Small intestine (tissue), 7 donors: Measurements from ENCODE around the gene LBP. TPM values are rescaled to one million over a fixed set of nuclear protein-coding genes. Genes with fewer than 3 reads are reported as not detected.
"Not testable (repeated sequence)": the region's sequence is repeated elsewhere in the genome, so short reads cannot be mapped to it uniquely, and the experiment has no call there.

Source experiments
- DNase-seq, 2 donors: peaks; one replicate each; pipeline versions ENCODE4 v3.0.0 to v3.0.0-alpha.2; 2013
- FAIRE-seq: peaks from 2 replicates; lab custom pipeline; 2012; peaks lifted over from hg19 to GRCh38; lab: Jason Lieb, UNC
- H3K27ac ChIP-seq, 3 donors: one replicate each; pipeline ENCODE4 v1.5.1; 2013; ENCODE audit warnings: low read length in 2 of 3, mild to moderate bottlenecking in 2 of 3, control low read depth in 1 of 3, inconsistent platforms in 1 of 3, low read depth in 1 of 3, moderate library complexity in 1 of 3
- H3K27me3 ChIP-seq, 3 donors: one replicate each; pipeline ENCODE4 v1.6.1; 2013; ENCODE audit warnings: low read length in 3 of 3, inconsistent platforms in 1 of 3; ENCODE audit not compliant: control insufficient read depth in 3 of 3, insufficient read depth in 3 of 3
- H3K36me3 ChIP-seq, 3 donors: one replicate each; pipeline ENCODE4 v1.6.1; 2013; ENCODE audit warnings: low read length in 3 of 3, inconsistent platforms in 1 of 3, low read depth in 1 of 3, mild to moderate bottlenecking in 1 of 3, moderate library complexity in 1 of 3; ENCODE audit not compliant: control insufficient read depth in 3 of 3, insufficient read depth in 2 of 3
- H3K4me1 ChIP-seq, 3 donors: one replicate each; pipeline ENCODE4 v1.6.1; 2013; ENCODE audit warnings: low read length in 2 of 3, inconsistent platforms in 1 of 3, low read depth in 1 of 3, mild to moderate bottlenecking in 1 of 3, moderate library complexity in 1 of 3; ENCODE audit not compliant: control insufficient read depth in 3 of 3, insufficient read depth in 2 of 3
- H3K4me3 ChIP-seq, 3 donors: one replicate each; pipeline ENCODE4 v1.5.1; 2013; ENCODE audit warnings: low read length in 3 of 3, control low read depth in 1 of 3, inconsistent platforms in 1 of 3, low read depth in 1 of 3, mild to moderate bottlenecking in 1 of 3, moderate library complexity in 1 of 3
- H3K9me3 ChIP-seq, 2 donors: one replicate each; pipeline ENCODE4 v1.6.1; 2013; ENCODE audit warnings: low read depth in 1 of 2, low read length in 1 of 2; ENCODE audit not compliant: control insufficient read depth in 2 of 2, insufficient read depth in 1 of 2
- WGBS, 3 donors: extraction: QIAGEN DNeasy Blood & Tissue Kit; methylation state at CpG; one replicate each; pipeline ENCODE4 v1.1.7; 2013; 5-methylcytosine and 5-hydroxymethylcytosine counted together
- polyA plus RNA-seq, 4 donors: library from polyadenylated mRNA; stranded (reverse) in 3 of 4; unstranded in 1 of 4; fragments of 200-250 nt in 3 of 4; fragments of 120-200 nt in 1 of 4; gene quantifications; one replicate each; pipeline versions ENCODE4 v1.2.1 to v1.2.3, GENCODE V29; 2013
- donor health status: healthy with polysubstance abuse.
- donor health status: control.
- donor health status: control.
- donor health status: Bipolar disorder and iron deficiency.
- donor health status: healthy.

Gene LBP
- polyA plus RNA-seq, 4 donors: 0.49 TPM; not detected in 3

GRCh38 chr20:38402816-38403215 is 56.5 kb downstream of the LBP start:
- H3K4me3 ChIP-seq: no peak overlapping the region
- H3K36me3 ChIP-seq: no peaks in the 10 kb centered on the region
- no peaks in the 10 kb centered on the region for H3K4me1 ChIP-seq
- peaks cover 0 to 2% (median 0%) of the 10 kb centered on the region in 3 donors for H3K27me3 ChIP-seq
- WGBS, 3 donors: 83 to 90% (median 83%) methylated on average over 8 of the region's 8 CpGs
- DNase-seq (no peak), FAIRE-seq (no peak)
- H3K27ac ChIP-seq: no peak overlapping the region
- peaks cover 0 to 2% of the 10 kb centered on the region in 2 donors for H3K9me3 ChIP-seq

DNA sequence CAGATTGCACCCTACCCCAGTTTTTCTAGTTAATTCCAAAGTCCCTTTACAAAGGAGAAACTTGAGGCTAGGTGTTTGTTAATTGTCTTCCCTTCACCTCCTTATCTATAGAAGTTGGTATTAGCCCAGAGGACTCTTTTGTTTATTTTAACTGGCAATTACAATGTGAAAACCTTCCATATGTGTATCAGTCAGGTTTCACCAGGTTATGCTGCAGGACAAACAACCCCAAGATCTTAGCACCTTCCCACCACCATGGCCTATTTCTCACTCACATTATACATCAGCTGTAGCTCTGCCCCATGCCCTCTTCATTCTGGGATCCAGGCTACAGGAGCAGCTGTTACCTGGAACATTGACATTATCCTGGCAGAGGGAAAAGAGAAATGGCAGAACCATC is 57.7 kb downstream of the LBP start:
- peaks cover 0 to 2% of the 10 kb centered on the region in 2 donors for H3K9me3 ChIP-seq
- DNase-seq (no peak), FAIRE-seq (no peak)
- no peak overlapping the region for H3K4me3 ChIP-seq
- no peak overlapping the region for H3K27ac ChIP-seq
- no peaks in the 10 kb centered on the region for H3K4me1 ChIP-seq
- no peaks in the 10 kb centered on the region for H3K36me3 ChIP-seq
- peaks cover 0 to 2% (median 0%) of the 10 kb centered on the region in 3 donors for H3K27me3 ChIP-seq

DNA sequence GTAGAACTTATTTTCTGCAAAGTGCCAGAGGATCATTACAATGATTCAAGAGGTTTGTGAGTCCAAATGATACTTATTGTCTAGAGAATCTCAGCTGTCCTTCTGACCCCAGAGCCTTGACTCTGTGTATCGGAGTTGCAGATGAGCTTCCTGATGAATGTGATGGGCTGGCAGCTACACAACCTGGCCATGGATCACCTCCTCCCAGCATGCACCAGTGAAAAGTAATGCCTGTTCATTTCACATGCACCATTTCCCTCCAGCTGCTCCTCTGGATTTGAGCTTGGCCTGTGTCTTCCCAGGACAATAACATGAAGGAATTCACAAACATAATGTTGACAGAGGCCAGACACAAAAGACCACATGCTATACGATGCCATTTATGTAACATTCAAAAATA is 58.9 kb downstream of the LBP start:
- DNase-seq (no peak), FAIRE-seq (no peak)
- no peak overlapping the region for H3K27ac ChIP-seq
- H3K36me3 ChIP-seq: no peaks in the 10 kb centered on the region
- 68 to 96% (median 81%) methylated on average over 2 of the region's 2 CpGs for WGBS, 3 donors
- no peak overlapping the region for H3K4me3 ChIP-seq
- H3K4me1 ChIP-seq: no peaks in the 10 kb centered on the region
- peaks cover 0 to 2% of the 10 kb centered on the region in 2 donors for H3K9me3 ChIP-seq
- H3K27me3 ChIP-seq: peaks cover 0 to 2% (median 0%) of the 10 kb centered on the region in 3 donors

DNA sequence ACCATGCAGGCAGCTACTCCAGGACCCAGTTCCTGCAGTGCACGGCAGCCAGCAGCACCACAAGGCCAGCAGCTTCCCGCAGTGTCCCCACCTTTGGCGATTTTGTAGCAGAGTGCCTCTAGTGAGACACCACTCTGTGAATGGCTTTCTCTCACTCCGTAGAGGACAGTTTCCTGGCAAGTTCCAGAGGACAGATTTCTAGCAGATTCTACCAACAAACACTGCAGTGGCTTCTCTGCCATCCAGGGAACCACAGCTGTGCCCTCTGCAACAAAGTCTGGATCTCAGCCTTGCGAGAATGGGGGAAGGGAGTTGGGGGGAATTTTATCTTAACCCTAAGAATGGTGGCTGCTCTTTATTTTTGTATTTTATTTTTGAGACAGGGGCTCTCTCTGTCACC is 60.2 kb downstream of the LBP start:
- Histone ChIP-seq H3K27ac (no peak overlapping the region), H3K4me1 (no peaks in the 10 kb centered on the region), H3K27me3 (peaks cover 0 to 2% (median 0%) of the 10 kb centered on the region in 3 donors), H3K4me3 (no peak overlapping the region), H3K9me3 (peaks cover 0 to 2% of the 10 kb centered on the region in 2 donors), H3K36me3 (no peaks in the 10 kb centered on the region)
- FAIRE-seq: no peak
- 92 to 98% (median 95%) methylated on average over 5 of the region's 5 CpGs for WGBS, 3 donors
- DNase-seq: no peak

- H3K27ac ChIP-seq: no peak overlapping the region
- 95 to 97% (median 95%) methylated on average over 23 to 29 of the region's 29 CpGs for WGBS, 3 donors
- H3K36me3 ChIP-seq: no peaks in the 10 kb centered on the region
- no peak overlapping the region for H3K4me3 ChIP-seq
- H3K27me3 ChIP-seq: peaks cover 0 to 2% (median 0%) of the 10 kb centered on the region in 3 donors
- DNase-seq: no peak
- no peak for FAIRE-seq
- H3K4me1 ChIP-seq: no peaks in the 10 kb centered on the region
- peaks cover 0 to 2% of the 10 kb centered on the region in 2 donors for H3K9me3 ChIP-seq
Observed at GRCh38 chr20:38407321-38407720, 61.0 kb downstream of the LBP start.

DNA sequence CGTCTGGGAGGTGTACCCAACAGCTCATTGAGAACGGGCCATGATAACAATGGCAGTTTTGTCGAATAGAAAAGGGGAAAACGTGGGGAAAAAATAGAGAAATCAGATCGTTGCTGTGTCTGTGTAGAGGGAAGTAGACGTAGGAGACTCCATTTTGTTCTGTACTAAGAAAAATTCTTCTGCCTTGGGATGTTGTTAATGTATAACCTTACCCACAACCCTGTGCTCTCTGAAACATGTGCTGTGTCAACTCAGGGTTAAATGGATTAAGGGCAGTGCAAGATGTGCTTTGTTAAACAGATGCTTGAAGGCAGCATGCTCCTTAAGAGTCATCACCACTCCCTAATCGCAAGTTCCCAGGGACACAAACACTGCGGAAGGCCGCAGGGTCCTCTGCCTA is 61.5 kb downstream of the LBP start:
- not testable (repeated sequence) for H3K4me3 ChIP-seq, DNase-seq, H3K36me3 ChIP-seq, H3K9me3 ChIP-seq, H3K27ac ChIP-seq, H3K4me1 ChIP-seq, H3K27me3 ChIP-seq, FAIRE-seq
- WGBS, 3 donors: 85 to 91% (median 88%) methylated on average over 6 to 9 of the region's 9 CpGs

GRCh38 chr20:38412877-38413577 is 66.7 kb downstream of the LBP start:
- Histone ChIP-seq H3K27ac (no peak overlapping the region), H3K27me3 (no peaks in the 10 kb centered on the region), H3K4me3 (no peak overlapping the region), H3K36me3 (peaks cover 7 to 17% (median 7%) of the 10 kb centered on the region in 3 donors), H3K9me3 (no peaks in the 10 kb centered on the region), H3K4me1 (no peaks in the 10 kb centered on the region)
- 88 to 94% (median 92%) methylated on average over 9 of the region's 9 CpGs for WGBS, 3 donors
- FAIRE-seq (no peak), DNase-seq (no peak)

- Histone ChIP-seq H3K4me1 (no peaks in the 10 kb centered on the region), H3K9me3 (no peaks in the 10 kb centered on the region), H3K27ac (no peak overlapping the region), H3K4me3 (no peak overlapping the region), H3K27me3 (no peaks in the 10 kb centered on the region), H3K36me3 (peaks cover 14 to 35% (median 15%) of the 10 kb centered on the region in 3 donors)
- 94 to 97% (median 94%) methylated on average over 14 of the region's 14 CpGs for WGBS, 3 donors
- no peak for FAIRE-seq
- DNase-seq: no peak
Observed at GRCh38 chr20:38414769-38415450, 68.6 kb downstream of the LBP start.
